ENCODE measurements around the gene PPP6R2. TPM values are rescaled to one million over a fixed set of nuclear protein-coding genes. Genes with fewer than 3 reads are reported as not detected.
"Not testable (repeated sequence)": the region's sequence is repeated elsewhere in the genome, so short reads cannot be mapped to it uniquely, and the experiment has no call there.

Gene PPP6R2
- total RNA-seq, 1 experiment from 2014 or later: 42.6 TPM

GRCh38 chr22:50396751-50397370, 53.7 kb downstream of the PPP6R2 start:
- Histone ChIP-seq H3K18ac (ENCODE audit: insufficient read length, low read depth, low read length) (no peak overlapping the region), H2BK15ac (ENCODE audit: low read depth, low read length) (no peak overlapping the region), H2BK5ac (ENCODE audit: insufficient read length, low read length) (no peak overlapping the region), H3K79me2 (ENCODE audit: insufficient read depth, low read length) (no peaks in the 10 kb centered on the region), H3K27me3 (ENCODE audit: insufficient read depth, low read length) (no peaks in the 10 kb centered on the region), H3K9ac (ENCODE audit: extremely low read depth, insufficient read length, low read length) (no peak overlapping the region), H2AFZ (ENCODE audit: low read length) (no peak overlapping the region), H3K9me3 (ENCODE audit: control insufficient read depth, low read depth, low read length) (no peaks in the 10 kb centered on the region), H4K5ac (ENCODE audit: insufficient read length, low read depth, low read length) (no peak overlapping the region), H3K56ac (ENCODE audit: insufficient read length, low read depth, low read length) (no peak overlapping the region), H2AK5ac (ENCODE audit: insufficient read length, low read length) (no peak overlapping the region), H3K4ac (ENCODE audit: low read depth, low read length) (no peak overlapping the region), H2BK12ac (ENCODE audit: insufficient read length, low read depth, low read length) (no peak overlapping the region), H4K8ac (replicated peaks; ENCODE audit: insufficient read length, low read depth, low read length) (no peak overlapping the region), H3K27ac (ENCODE audit: insufficient read length, low read depth, low read length) (no peak overlapping the region), H3K79me1 (ENCODE audit: insufficient read depth, low read depth, low read length, poor library complexity, severe bottlenecking) (no peaks in the 10 kb centered on the region), H2BK20ac (ENCODE audit: low read depth, low read length, poor library complexity, severe bottlenecking) (no peak overlapping the region), H3K14ac (ENCODE audit: insufficient read depth, low read length) (no peak overlapping the region), H3K4me2 (ENCODE audit: insufficient read depth, insufficient read length, low read length) (no peak overlapping the region), H3K4me1 (ENCODE audit: insufficient read depth, low read length) (no peaks in the 10 kb centered on the region), H3K23me2 (ENCODE audit: insufficient read length, low read depth, low read length, poor library complexity, severe bottlenecking) (no peaks in the 10 kb centered on the region), H4K91ac (ENCODE audit: insufficient read length, low read depth, low read length) (no peak overlapping the region), H4K20me1 (ENCODE audit: control insufficient read depth, insufficient read depth, insufficient read length) (no peaks in the 10 kb centered on the region), H2BK120ac (ENCODE audit: low read depth, low read length, poor library complexity, severe bottlenecking) (no peak overlapping the region), H3T11ph (ENCODE audit: low read length) (no peak overlapping the region), H3K23ac (ENCODE audit: insufficient read length, low read depth, low read length) (no peak overlapping the region)
- Mint-ChIP-seq H3K4me3 (no peak overlapping the region), H3K27ac (peak overlapping the region; percentile 4 to 85 (median 65); a peak in 6 of 7 replicates), H3K9me3 (no peaks in the 10 kb centered on the region), H3K27me3 (ENCODE audit: low read depth) (no peaks in the 10 kb centered on the region), H3K36me3 (ENCODE audit: insufficient read depth in 1 of 3, low read depth in 3 of 3) (peaks cover 11 to 45% (median 28%) of the 10 kb centered on the region in 3 experiments; a peak in 6 of 7 replicates), H3K4me1 (peaks cover 13 to 16% of the 10 kb centered on the region in 2 experiments)
- DNase-seq: no peak
- TF ChIP-seq CTCF (conservative IDR thresholded peaks at IDR 0.05): no peak
- WGBS (ENCODE audit: extremely low coverage, insufficient read length, low lambda C conversion rate): no CpG with 5 or more reads among the region's 6 CpGs

- H2AK5ac ChIP-seq (ENCODE audit: insufficient read length, low read length); H3K4me3 Mint-ChIP-seq; H3K9ac ChIP-seq (ENCODE audit: extremely low read depth, insufficient read length, low read length): not testable (repeated sequence)
Measured at GRCh38 chr22:50397371-50398060, 54.4 kb downstream of the PPP6R2 start.

More at GRCh38 chr22:50397371-50398060, 54.4 kb downstream of the PPP6R2 start:
- H2BK12ac ChIP-seq (ENCODE audit: insufficient read length, low read depth, low read length); H4K20me1 ChIP-seq (ENCODE audit: control insufficient read depth, insufficient read depth, insufficient read length); H2BK20ac ChIP-seq (ENCODE audit: low read depth, low read length, poor library complexity, severe bottlenecking); H3K9me3 ChIP-seq (ENCODE audit: control insufficient read depth, low read depth, low read length); H3K27me3 ChIP-seq (ENCODE audit: insufficient read depth, low read length); H3T11ph ChIP-seq (ENCODE audit: low read length); H3K56ac ChIP-seq (ENCODE audit: insufficient read length, low read depth, low read length); H2BK15ac ChIP-seq (ENCODE audit: low read depth, low read length); H2AFZ ChIP-seq (ENCODE audit: low read length); DNase-seq; H3K27me3 Mint-ChIP-seq (ENCODE audit: low read depth); H3K23ac ChIP-seq (ENCODE audit: insufficient read length, low read depth, low read length); H3K9me3 Mint-ChIP-seq; H2BK120ac ChIP-seq (ENCODE audit: low read depth, low read length, poor library complexity, severe bottlenecking); H3K14ac ChIP-seq (ENCODE audit: insufficient read depth, low read length); H3K79me1 ChIP-seq (ENCODE audit: insufficient read depth, low read depth, low read length, poor library complexity, severe bottlenecking); H4K5ac ChIP-seq (ENCODE audit: insufficient read length, low read depth, low read length); H4K91ac ChIP-seq (ENCODE audit: insufficient read length, low read depth, low read length); H4K8ac ChIP-seq (replicated peaks; ENCODE audit: insufficient read length, low read depth, low read length); H3K27ac ChIP-seq (ENCODE audit: insufficient read length, low read depth, low read length); H3K4me1 ChIP-seq (ENCODE audit: insufficient read depth, low read length); H3K79me2 ChIP-seq (ENCODE audit: insufficient read depth, low read length); H3K4me2 ChIP-seq (ENCODE audit: insufficient read depth, insufficient read length, low read length); H3K4ac ChIP-seq (ENCODE audit: low read depth, low read length); H3K18ac ChIP-seq (ENCODE audit: insufficient read length, low read depth, low read length); H2BK5ac ChIP-seq (ENCODE audit: insufficient read length, low read length); H3K23me2 ChIP-seq (ENCODE audit: insufficient read length, low read depth, low read length, poor library complexity, severe bottlenecking): not testable (repeated sequence)
- peaks cover 13 to 16% of the 10 kb centered on the region in 2 experiments for H3K4me1 Mint-ChIP-seq
- peak overlapping the region in 2 of 3 experiments; percentile 4 to 85; a peak in 3 of 7 replicates for H3K27ac Mint-ChIP-seq
- no CpG with 5 or more reads among the region's 4 CpGs for WGBS (ENCODE audit: extremely low coverage, insufficient read length, low lambda C conversion rate)
- peaks cover 11 to 50% (median 28%) of the 10 kb centered on the region in 3 experiments; a peak in 6 of 7 replicates for H3K36me3 Mint-ChIP-seq (ENCODE audit: insufficient read depth in 1 of 3, low read depth in 3 of 3)

Measured in H9 (cell line).